ENCODE measurements around the gene BAG3. TPM values are rescaled to one million over a fixed set of nuclear protein-coding genes. Genes with fewer than 3 reads are reported as not detected.

The BAG3 gene
- total RNA-seq, 4 donors from 2014 or later, result 22.5 to 85.7 (median 32.4) TPM

- H3K27me3 ChIP-seq, result no peaks in the 10 kb centered on the region
- in situ Hi-C loops (cut with MboI; ENCODE audit: low pct_ligation_motif_present in 1 of 4, low pct_unique_long_range_greater_than_20kb in 1 of 4, low sequenced_read_pairs in 3 of 4) (no loop called here), intact Hi-C loops (cut with DNase I; ENCODE audit: low total_unique reads) (no loop called here)
- no peak for DNase-seq
- no peaks in the 10 kb centered on the region for H3K36me3 ChIP-seq
- H3K4me3 ChIP-seq, result no peak overlapping the region
- no peaks in the 10 kb centered on the region for H3K9me3 ChIP-seq
- no peak overlapping the region for H3K27ac ChIP-seq
- 83 to 95% methylated on average over 3 of the region's 3 CpGs for WGBS, 2 donors (ENCODE audit: low coverage in 1 of 2)
- no peak for TF ChIP-seq POLR2A (IDR thresholded peaks at IDR 0.05)
- no peak for TF ChIP-seq POLR2AphosphoS5 (IDR thresholded peaks at IDR 0.05)
- no peak for TF ChIP-seq CTCF (IDR thresholded peaks at IDR 0.05)
- no peak for TF ChIP-seq EP300 (IDR thresholded peaks at IDR 0.05; ENCODE audit: low read depth)
- no peaks in the 10 kb centered on the region for H3K4me1 ChIP-seq
These were observed 17.5 kb upstream of the BAG3 start for GRCh38 chr10:119633538-119634218.

GRCh38 chr10:119634219-119634544 lies 17.0 kb upstream of the BAG3 start:
- Histone ChIP-seq H3K9me3 (no peaks in the 10 kb centered on the region), H3K4me3 (no peak overlapping the region), H3K27me3 (no peaks in the 10 kb centered on the region), H3K4me1 (no peaks in the 10 kb centered on the region), H3K27ac (no peak overlapping the region), H3K36me3 (no peaks in the 10 kb centered on the region)
- intact Hi-C loops (cut with DNase I; ENCODE audit: low total_unique reads) (no loop called here), in situ Hi-C loops (cut with MboI; ENCODE audit: low pct_ligation_motif_present in 1 of 4, low pct_unique_long_range_greater_than_20kb in 1 of 4, low sequenced_read_pairs in 3 of 4) (no loop called here)
- TF ChIP-seq POLR2AphosphoS5 (IDR thresholded peaks at IDR 0.05) (no peak), EP300 (IDR thresholded peaks at IDR 0.05; ENCODE audit: low read depth) (no peak), CTCF (IDR thresholded peaks at IDR 0.05) (no peak), POLR2A (IDR thresholded peaks at IDR 0.05) (no peak)
- DNase-seq, result no peak
- 75 to 80% methylated on average over 1 of the region's 1 CpG for WGBS, 2 donors (ENCODE audit: low coverage in 1 of 2)

GRCh38 chr10:119637631-119638030 lies 13.5 kb upstream of the BAG3 start:
- Histone ChIP-seq H3K4me1 (peaks cover 0 to 5% (median 3%) of the 10 kb centered on the region in 4 donors), H3K4me3 (no peak overlapping the region), H3K27me3 (no peaks in the 10 kb centered on the region), H3K36me3 (no peaks in the 10 kb centered on the region), H3K27ac (no peak overlapping the region), H3K9me3 (no peaks in the 10 kb centered on the region)
- in situ Hi-C loops (cut with MboI; ENCODE audit: low pct_ligation_motif_present in 1 of 4, low pct_unique_long_range_greater_than_20kb in 1 of 4, low sequenced_read_pairs in 3 of 4), result no loop called here
- intact Hi-C loops (cut with DNase I; ENCODE audit: low total_unique reads), result no loop called here
- TF ChIP-seq POLR2AphosphoS5 (IDR thresholded peaks at IDR 0.05), result no peak
- no peak for TF ChIP-seq POLR2A (IDR thresholded peaks at IDR 0.05)
- TF ChIP-seq EP300 (IDR thresholded peaks at IDR 0.05; ENCODE audit: low read depth), result no peak
- no peak for TF ChIP-seq CTCF (IDR thresholded peaks at IDR 0.05)
- 78 to 100% methylated on average over 2 to 4 of the region's 4 CpGs for WGBS, 2 donors (ENCODE audit: low coverage in 1 of 2)
- no peak for DNase-seq

GRCh38 chr10:119638982-119639381 lies 12.2 kb upstream of the BAG3 start:
- Histone ChIP-seq H3K4me1 (peaks cover 0 to 5% (median 3%) of the 10 kb centered on the region in 4 donors), H3K4me3 (no peak overlapping the region), H3K9me3 (no peaks in the 10 kb centered on the region), H3K27ac (no peak overlapping the region), H3K27me3 (no peaks in the 10 kb centered on the region), H3K36me3 (no peaks in the 10 kb centered on the region)
- DNase-seq, result no peak
- intact Hi-C loops (cut with DNase I; ENCODE audit: low total_unique reads) (no loop called here), in situ Hi-C loops (cut with MboI; ENCODE audit: low pct_ligation_motif_present in 1 of 4, low pct_unique_long_range_greater_than_20kb in 1 of 4, low sequenced_read_pairs in 3 of 4) (no loop called here)
- WGBS, 2 donors (ENCODE audit: low coverage in 1 of 2), result 72 to 77% methylated on average over 7 of the region's 7 CpGs
- no peak for TF ChIP-seq POLR2A (IDR thresholded peaks at IDR 0.05)
- no peak for TF ChIP-seq CTCF (IDR thresholded peaks at IDR 0.05)
- TF ChIP-seq EP300 (IDR thresholded peaks at IDR 0.05; ENCODE audit: low read depth), result no peak
- TF ChIP-seq POLR2AphosphoS5 (IDR thresholded peaks at IDR 0.05), result no peak

All from transverse colon (tissue), 4 donors.